B cell (primary cell): ENCODE results near the gene FST. TPM values are rescaled to one million over a fixed set of nuclear protein-coding genes. Genes with fewer than 3 reads are reported as not detected.

ENCODE experiments used
- ATAC-seq: fragments of 200-7000 bp; cut with Tn5 transposase; one replicate; pipeline ENCODE4 v1.10.0; 2021; ENCODE audit warnings: low read depth, mild to moderate bottlenecking, moderate number of reproducible peaks, moderate library complexity
- CTCF ChIA-PET: fragments of 350-600 bp; sonication (Branson Sonifier 250); formaldehyde crosslinking; loops from one replicate; lab custom pipeline; 2021; ENCODE audit warnings: antibody characterized with exemption, inconsistent platforms; lab: Charles Lee
- POLR2A ChIA-PET: fragments of 350-600 bp; sonication (Branson Sonifier 250); formaldehyde crosslinking; loops from one replicate; lab custom pipeline; 2021; ENCODE audit warnings: antibody characterized with exemption; lab: Charles Lee
- DNase-seq: peaks from one replicate; pipeline ENCODE4 v3.0.0; 2013
- H2AFZ ChIP-seq: 2 replicates; pipeline ENCODE4 v1.6.1; 2012; ENCODE audit warnings: mild to moderate bottlenecking, low read depth, low read length; ENCODE audit not compliant: insufficient read depth, poor library complexity, severe bottlenecking
- H3K27ac ChIP-seq, 2 donors: 1 replicate in 1 of 2; 2 replicates in 1 of 2; pipeline ENCODE4 v1.5.1; 2012 to 2013; ENCODE audit warnings: low read length in 2 of 2, mild to moderate bottlenecking in 2 of 2, moderate library complexity in 1 of 2
- H3K27me3 ChIP-seq, 4 experiments: fragments of 200-600 bp in 1 of 4; sonication (generic) in 1 of 4; replicated peaks in 1 of 4; 1 replicate in 2 of 4; 2 replicates in 2 of 4; pipeline versions ENCODE4 v1.6.1 to v1.7.0; 2013 to 2016; ENCODE audit warnings: low read length in 3 of 4, mild to moderate bottlenecking in 2 of 4, mixed read lengths in 1 of 4, moderate library complexity in 1 of 4; ENCODE audit not compliant: insufficient read depth in 4 of 4, control insufficient read depth in 3 of 4; ENCODE audit errors: control extremely low read depth in 1 of 4
- H3K36me3 ChIP-seq, 2 experiments: replicated peaks in 1 of 2; 1 replicate in 1 of 2; 2 replicates in 1 of 2; pipeline versions ENCODE4 v1.6.1 to v1.7.1; 2013; ENCODE audit warnings: low read length in 1 of 2; ENCODE audit not compliant: insufficient read depth in 2 of 2, control insufficient read depth in 1 of 2; ENCODE audit errors: control extremely low read depth in 1 of 2, extremely low read depth in 1 of 2
- H3K4me1 ChIP-seq, 2 donors: fragments of 200-600 bp in 1 of 2; sonication (generic) in 1 of 2; 1 replicate in 1 of 2; 2 replicates in 1 of 2; pipeline versions ENCODE4 v1.5.1 to v1.6.1; 2013 to 2017; ENCODE audit warnings: low read length in 2 of 2; ENCODE audit not compliant: control insufficient read depth in 2 of 2, insufficient read depth in 2 of 2
- H3K4me2 ChIP-seq: replicated peaks from 2 replicates; pipeline ENCODE3; 2012; ENCODE audit warnings: mild to moderate bottlenecking, low read depth, low read length; ENCODE audit not compliant: poor library complexity, severe bottlenecking
- H3K4me3 ChIP-seq, 5 experiments: fragments of 200-600 bp in 1 of 5; sonication (generic) in 1 of 5; 1 replicate in 3 of 5; 2 replicates in 2 of 5; pipeline versions ENCODE4 v1.5.1 to v1.7.0; 2011 to 2016; ENCODE audit warnings: low read length in 4 of 5, mild to moderate bottlenecking in 4 of 5, low read depth in 2 of 5, control low read depth in 1 of 5, moderate library complexity in 1 of 5; ENCODE audit not compliant: insufficient read depth in 1 of 5; ENCODE audit errors: control extremely low read depth in 1 of 5, extremely low read depth in 1 of 5
- H3K79me2 ChIP-seq: fragments of 200-600 bp; sonication (generic); one replicate; pipeline ENCODE4 v1.6.0; 2016; ENCODE audit warnings: low read length; ENCODE audit not compliant: control insufficient read depth, insufficient read depth
- H3K9ac ChIP-seq: fragments of 200-600 bp; sonication (generic); 2 replicates; pipeline ENCODE4 v1.6.1; 2017; ENCODE audit warnings: mild to moderate bottlenecking, low read length, moderate library complexity
- H3K9me3 ChIP-seq, 3 donors: one replicate each; pipeline versions ENCODE4 v1.6.1 to v1.7.1; 2013; ENCODE audit warnings: low read length in 2 of 3; ENCODE audit not compliant: control insufficient read depth in 2 of 3, insufficient read depth in 1 of 3; ENCODE audit errors: control extremely low read depth in 1 of 3
- H4K20me1 ChIP-seq: 2 replicates; pipeline ENCODE4 v1.6.0; 2012; ENCODE audit warnings: mild to moderate bottlenecking, low read length; ENCODE audit not compliant: insufficient read depth, control insufficient read depth, poor library complexity, severe bottlenecking
- H3K27ac Mint-ChIP-seq: one replicate; pipeline ENCODE4 v1.8.0; 2021; ENCODE audit warnings: mixed read lengths
- H3K27me3 Mint-ChIP-seq: one replicate; pipeline ENCODE4 v1.8.0; 2021; ENCODE audit warnings: mixed read lengths
- H3K4me1 Mint-ChIP-seq: one replicate; pipeline ENCODE4 v1.8.0; 2021; ENCODE audit warnings: mixed read lengths
- H3K4me3 Mint-ChIP-seq: one replicate; pipeline ENCODE4 v1.8.0; 2021; ENCODE audit warnings: mixed read lengths
- H3K9me3 Mint-ChIP-seq: one replicate; pipeline ENCODE4 v1.8.0; 2022; ENCODE audit warnings: mixed read lengths; ENCODE audit not compliant: insufficient read depth
- CTCF ChIP-seq: fragments of 200-600 bp; IDR thresholded peaks from one replicate; pipeline ENCODE4 v1.8.0; 2022; ENCODE audit warnings: antibody characterized with exemption, mild to moderate bottlenecking
- EZH2 ChIP-seq: IDR thresholded peaks from 2 replicates; pipeline ENCODE4 v1.6.1; 2012; ENCODE audit warnings: borderline replicate concordance, low read depth, mild to moderate bottlenecking, moderate library complexity, low read length; ENCODE audit not compliant: insufficient read depth, poor library complexity, severe bottlenecking
- WGBS: methylation state at CpG from one replicate; pipeline ENCODE4 v1.1.5; 2013; ENCODE audit warnings: missing lambda C conversion rate; ENCODE audit not compliant: insufficient coverage; 5-methylcytosine and 5-hydroxymethylcytosine counted together
- intact Hi-C: fragments of 100-400 bp; cut with micrococcal nuclease; formaldehyde crosslinking; loops from one replicate; pipeline ENCODE4 v1.10.0; 2022
- polyA plus RNA-seq: library from polyadenylated mRNA; depleted of rRNA; stranded (reverse); fragments of >200 nt; gene quantifications from 2 replicates; pipeline ENCODE4 v1.2.3, GENCODE V29; 2012
- total RNA-seq, 2 donors: library from RNA; stranded (reverse); fragments of 120-200 nt in 1 of 2; gene quantifications; 1 replicate in 1 of 2; 2 replicates in 1 of 2; pipeline versions ENCODE4 v1.2.3 to v1.2.4, GENCODE V29; 2013 to 2022

FST gene
- total and polyA plus RNA-seq, 2 donors (not counting 1 experiment from before 2014, with no cell fraction given), result not detected

- H3K9me3 ChIP-seq, result no peaks in the 10 kb centered on the region
- H3K27ac ChIP-seq, result no peak overlapping the region
- WGBS, result no CpG with 5 or more reads among the region's 1 CpG
- ATAC-seq (no peak), DNase-seq (no peak)
- intact Hi-C loops, result no loop called here
- H3K4me1 ChIP-seq, result no peaks in the 10 kb centered on the region
- H4K20me1 ChIP-seq, result no peaks in the 10 kb centered on the region
- no peaks in the 10 kb centered on the region for H3K79me2 ChIP-seq
- Mint-ChIP-seq H3K9me3 (no peaks in the 10 kb centered on the region), H3K4me1 (no peaks in the 10 kb centered on the region), H3K4me3 (no peak overlapping the region), H3K27ac (no peak overlapping the region), H3K27me3 (peaks cover 10% of the 10 kb centered on the region)
- H2AFZ ChIP-seq, result no peak overlapping the region
- POLR2A ChIA-PET, result no interaction called here
- H3K36me3 ChIP-seq, result no peaks in the 10 kb centered on the region
- no peaks in the 10 kb centered on the region for H3K27me3 ChIP-seq
- H3K9ac ChIP-seq, result no peak overlapping the region
- H3K4me2 ChIP-seq, result no peak overlapping the region
- CTCF ChIA-PET, result no interaction called here
- TF ChIP-seq EZH2 (no peak), CTCF (no peak)
- no peak overlapping the region for H3K4me3 ChIP-seq
Observed at GRCh38 chr5:53448851-53449250, 31.6 kb upstream of the FST start.

GRCh38 chr5:53453898-53454718 is 26.3 kb upstream of the FST start:
- no peaks in the 10 kb centered on the region for H3K9me3 Mint-ChIP-seq
- Histone ChIP-seq H3K79me2 (no peaks in the 10 kb centered on the region), H3K9me3 (no peaks in the 10 kb centered on the region), H3K27me3 (no peaks in the 10 kb centered on the region), H3K36me3 (no peaks in the 10 kb centered on the region), H2AFZ (no peak overlapping the region), H3K4me3 (no peak overlapping the region), H3K27ac (no peak overlapping the region), H3K4me2 (no peak overlapping the region), H4K20me1 (no peaks in the 10 kb centered on the region), H3K9ac (no peak overlapping the region), H3K4me1 (no peaks in the 10 kb centered on the region)
- H3K27me3 Mint-ChIP-seq, result peaks cover 24% of the 10 kb centered on the region
- no peak overlapping the region for H3K27ac Mint-ChIP-seq
- H3K4me1 Mint-ChIP-seq, result no peaks in the 10 kb centered on the region
- ChIA-PET POLR2A (no interaction called here), CTCF (interaction anchor here (0.7 kb wide), 1 partner anchor 24 kb away, joined by 3 read pairs; no protein-coding TSS in a partner anchor)
- DNase-seq, result no peak
- intact Hi-C loops, result no loop called here
- WGBS, result 82% methylated on average over 1 of the region's 1 CpG
- no peak for ATAC-seq
- H3K4me3 Mint-ChIP-seq, result no peak overlapping the region
- no peak for TF ChIP-seq EZH2
- TF ChIP-seq CTCF, result no peak
